Pancreas (tissue), 8 donors: ENCODE results near the gene ASB7. TPM values are rescaled to one million over a fixed set of nuclear protein-coding genes. Genes with fewer than 3 reads are reported as not detected.

ENCODE experiments used
- polyA plus RNA-seq, 2 donors: library from polyadenylated mRNA; stranded (reverse); fragments of 200-250 nt; gene quantifications; one replicate each; pipeline ENCODE4 v1.2.3, GENCODE V29; 2013
- total RNA-seq, 6 donors: library from RNA; stranded (reverse); fragmentation: NEBNext Ultra II Directional in 4 of 6; extraction: Animal tissue kit (Norgen Biotek cat#: 25700) in 4 of 6; gene quantifications; one replicate each; pipeline versions ENCODE4 v1.2.1 to v1.2.4, GENCODE V29; 2021 to 2023
- donor health status: healthy with polysubstance abuse.
- donor health status: DM: no; HTN: no; CAD: no; lungs with moderate emphysema.
- donor health status: DM: no; HTN: no; CAD: no.
- donor health status: Bipolar disorder and iron deficiency.
- donor health status: DM: yes; HTN: yes; CAD: no.
- donor health status: DM: no; HTN: no; CAD: no.
- donor health status: DM: no; HTN: no; CAD: no.
- donor health status: DM: yes; HTN: yes; CAD: no.

The ASB7 gene
- total and polyA plus RNA-seq, 8 donors: 1.9 to 7.8 (median 4.4) TPM

Other genes starting within 250 kb of the ASB7 start
- under 1 TPM in 1 of 6 donors, not detected in 5; 0.19 TPM for gene CERS3, start 73.6 kb upstream of the ASB7 start, total RNA-seq
- under 1 TPM in 1 of 2 donors, not detected in 1; 0.07 TPM for gene CERS3, start 73.6 kb upstream of the ASB7 start, polyA plus RNA-seq
- gene LINS1, start 405 bp upstream of the ASB7 start, total RNA-seq: 1 to 10 TPM; 3.1 to 8.3 (median 4.6) TPM
- 1 to 10 TPM; 3.0 to 9.1 TPM for gene LINS1, start 405 bp upstream of the ASB7 start, polyA plus RNA-seq